ENCODE results near the gene SEPHS1. TPM values are rescaled to one million over a fixed set of nuclear protein-coding genes. Genes with fewer than 3 reads are reported as not detected.

The SEPHS1 gene
- 117 and 127 TPM in 2 replicates for total RNA-seq
- long read RNA-seq, transcript SEPHS1-201 (9 exons, 3,273 nt), result major isoform, 56 of 102 reads
- long read RNA-seq, partial matches to known transcripts, result 33 of 102 reads
- long read RNA-seq, other reads (novel, unspliced or antisense), result 10 of 102 reads

DNA sequence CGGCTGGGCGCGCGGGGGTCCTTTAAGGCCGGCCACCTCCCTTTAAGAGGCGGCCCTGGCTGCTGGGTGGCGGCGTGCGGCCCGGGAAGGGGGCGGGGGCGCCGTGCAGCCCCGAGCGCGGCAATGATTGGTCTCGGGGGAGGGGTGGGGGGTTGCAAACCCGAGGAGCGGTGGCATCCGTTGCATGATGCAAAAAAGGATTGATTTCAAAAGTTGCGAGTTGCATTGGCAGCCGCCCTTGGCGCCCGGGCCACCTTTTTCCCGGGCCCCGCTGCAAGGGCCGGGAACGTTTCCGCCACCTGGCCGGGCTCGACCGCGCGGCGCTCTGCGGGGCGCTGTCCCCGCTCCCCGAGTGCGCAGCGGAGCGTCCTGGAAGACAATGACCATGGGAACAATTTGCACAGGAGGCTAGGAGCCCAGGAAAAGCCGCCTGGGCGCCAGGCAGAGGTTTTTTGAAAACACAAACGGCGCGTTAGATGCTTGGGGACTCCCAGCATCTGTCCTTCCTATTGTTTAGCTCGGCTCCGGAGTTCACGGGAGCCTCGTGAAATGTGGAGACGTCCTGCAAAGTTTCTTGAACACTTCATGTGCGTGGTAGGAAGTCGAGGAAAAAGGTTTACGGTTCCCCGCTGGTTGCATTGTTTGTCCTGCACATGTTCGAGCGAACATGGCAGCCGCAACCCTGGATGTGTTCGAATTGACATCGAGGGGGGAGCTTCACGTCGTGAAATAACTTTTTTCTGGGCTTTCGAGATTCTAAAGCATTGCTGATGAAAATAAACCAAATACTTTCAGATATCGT lies at the start of gene SEPHS1:
Gene SEPHS1, minus strand, starts transcription at position 78 of the 802 bp plus-strand sequence. CDS start 3,343 bp downstream, outside the sequence.
- H3K27me3 Mint-ChIP-seq, result peaks cover 36% of the 10 kb centered on the region
- H3K4me1 Mint-ChIP-seq (ENCODE audit: low read depth), result peaks cover 23% of the 10 kb centered on the region
- H3K27ac Mint-ChIP-seq, result peak within 1 kb of the TSS; percentile 98
- peak; percentile 15 for TF ChIP-seq CTCF (IDR thresholded peaks at IDR 0.05; ENCODE audit: unreplicated experiment)
- H3K36me3 Mint-ChIP-seq (ENCODE audit: insufficient read depth), result peaks cover 8% of the 10 kb centered on the region
- no peaks in the 10 kb centered on the region for H3K9me3 Mint-ChIP-seq (ENCODE audit: low read depth)
- peak; percentile 67 for DNase-seq (ENCODE audit: low spot score, unreplicated experiment)
- H3K4me3 Mint-ChIP-seq (ENCODE audit: low read depth), result peak within 1 kb of the TSS; percentile 90

GRCh38 chr10:13397052-13397451 lies 49.0 kb upstream of the SEPHS1 start:
- Mint-ChIP-seq H3K36me3 (ENCODE audit: insufficient read depth) (no peaks in the 10 kb centered on the region), H3K4me3 (ENCODE audit: low read depth) (no peak overlapping the region), H3K9me3 (ENCODE audit: low read depth) (peaks cover 6% of the 10 kb centered on the region), H3K4me1 (ENCODE audit: low read depth) (no peaks in the 10 kb centered on the region), H3K27me3 (peaks cover 6% of the 10 kb centered on the region), H3K27ac (no peak overlapping the region)
- no peak for DNase-seq (ENCODE audit: low spot score, unreplicated experiment)
- no peak for TF ChIP-seq CTCF (IDR thresholded peaks at IDR 0.05; ENCODE audit: unreplicated experiment)

DNA sequence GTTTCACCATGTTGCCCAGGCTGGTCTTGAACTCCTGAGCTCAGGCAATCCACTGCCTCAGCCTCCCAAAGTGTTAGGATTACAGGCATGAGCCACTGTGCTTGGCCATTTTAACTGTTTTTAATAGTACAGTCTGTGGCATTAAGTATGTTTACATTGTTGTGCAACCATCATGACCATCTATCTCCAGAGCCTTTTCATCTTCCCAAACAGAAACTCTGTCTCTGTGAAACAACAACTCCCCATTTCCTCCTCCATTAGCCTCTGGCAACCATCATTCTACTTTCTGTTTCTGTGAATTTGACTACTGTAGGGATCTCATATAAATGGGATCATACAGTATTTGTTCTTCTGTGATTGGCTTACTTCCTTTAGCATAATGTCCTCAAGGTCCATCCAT lies 48.3 kb upstream of the SEPHS1 start:
- Mint-ChIP-seq H3K4me3 (ENCODE audit: low read depth) (no peak overlapping the region), H3K4me1 (ENCODE audit: low read depth) (no peaks in the 10 kb centered on the region), H3K27ac (no peak overlapping the region), H3K36me3 (ENCODE audit: insufficient read depth) (no peaks in the 10 kb centered on the region), H3K9me3 (ENCODE audit: low read depth) (peaks cover 6% of the 10 kb centered on the region), H3K27me3 (peaks cover 8% of the 10 kb centered on the region)
- no peak for TF ChIP-seq CTCF (IDR thresholded peaks at IDR 0.05; ENCODE audit: unreplicated experiment)
- no peak for DNase-seq (ENCODE audit: low spot score, unreplicated experiment)

DNA sequence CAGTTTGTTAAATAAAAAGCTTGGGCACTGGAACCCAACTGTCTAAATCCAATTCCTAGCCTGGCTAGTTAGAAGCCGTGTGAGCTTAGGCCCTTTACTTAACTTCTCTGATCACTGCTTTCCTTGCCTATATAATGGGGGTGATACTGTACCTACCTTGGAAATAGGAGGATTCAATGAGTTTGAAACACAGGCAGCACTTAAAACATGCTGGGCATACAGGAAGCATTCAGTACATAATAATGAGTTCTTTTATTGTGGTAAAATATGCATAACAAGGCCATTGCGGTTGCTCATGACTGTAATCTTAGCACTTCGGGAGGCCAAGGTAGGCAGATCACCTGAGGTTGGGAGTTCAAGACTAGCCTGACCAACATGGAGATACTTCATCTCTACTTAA lies 47.4 kb upstream of the SEPHS1 start:
- no peak overlapping the region for H3K27ac Mint-ChIP-seq
- peaks cover 8% of the 10 kb centered on the region for H3K27me3 Mint-ChIP-seq
- no peaks in the 10 kb centered on the region for H3K4me1 Mint-ChIP-seq (ENCODE audit: low read depth)
- H3K4me3 Mint-ChIP-seq (ENCODE audit: low read depth), result no peak overlapping the region
- no peaks in the 10 kb centered on the region for H3K36me3 Mint-ChIP-seq (ENCODE audit: insufficient read depth)
- no peak for TF ChIP-seq CTCF (IDR thresholded peaks at IDR 0.05; ENCODE audit: unreplicated experiment)
- no peak for DNase-seq (ENCODE audit: low spot score, unreplicated experiment)
- H3K9me3 Mint-ChIP-seq (ENCODE audit: low read depth), result peaks cover 6% of the 10 kb centered on the region

DNA sequence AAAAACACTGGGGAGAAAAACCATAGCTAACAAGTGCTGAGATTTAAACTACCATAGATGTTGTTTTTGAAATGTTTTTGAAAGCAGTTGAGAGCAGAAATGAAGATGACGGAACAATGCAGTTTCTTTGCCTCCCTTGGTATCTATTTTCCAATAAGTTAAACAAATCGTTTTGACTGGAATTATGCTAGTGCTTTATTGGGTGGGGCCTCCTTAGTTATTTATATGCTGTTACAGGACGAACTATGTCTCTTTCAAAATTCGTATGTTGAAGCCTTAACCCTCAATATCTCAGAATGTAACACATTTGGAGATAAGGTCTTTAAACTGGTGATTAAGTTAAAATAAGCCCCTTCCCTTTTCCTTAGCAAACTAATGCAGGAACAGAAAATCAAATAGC lies 45.5 kb upstream of the SEPHS1 start:
- Mint-ChIP-seq H3K27me3 (peaks cover 14% of the 10 kb centered on the region), H3K4me3 (ENCODE audit: low read depth) (no peak overlapping the region), H3K4me1 (ENCODE audit: low read depth) (no peaks in the 10 kb centered on the region), H3K36me3 (ENCODE audit: insufficient read depth) (no peaks in the 10 kb centered on the region), H3K27ac (no peak overlapping the region), H3K9me3 (ENCODE audit: low read depth) (no peaks in the 10 kb centered on the region)
- no peak for TF ChIP-seq CTCF (IDR thresholded peaks at IDR 0.05; ENCODE audit: unreplicated experiment)
- no peak for DNase-seq (ENCODE audit: low spot score, unreplicated experiment)

Measured in progenitor cell of endocrine pancreas (in vitro differentiated cells).